ENCODE measurements around the gene PVALEF.
A peak's percentile ranks its signal among the peaks of the same experiment; 100 is the strongest.

The PVALEF gene

DNA sequence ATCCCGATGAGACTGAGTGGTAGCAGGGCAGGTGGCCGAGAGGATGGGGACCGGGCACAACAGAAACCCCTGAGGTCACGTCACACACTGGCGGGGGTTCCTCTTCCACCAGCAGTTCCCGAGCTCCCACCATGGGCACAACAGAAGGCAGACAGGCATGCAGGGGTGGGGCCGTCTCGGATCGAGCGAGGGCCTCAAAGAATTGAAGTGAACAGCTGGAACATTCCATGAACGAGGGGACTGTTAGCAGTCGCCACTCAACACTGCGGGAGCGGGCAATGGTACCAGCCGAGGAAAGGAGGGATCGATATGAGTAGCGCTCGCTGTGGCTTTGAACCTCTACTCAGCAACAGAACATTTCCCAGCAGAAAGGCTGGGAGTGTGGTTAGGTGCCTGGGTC is 52.2 kb downstream of the PVALEF start:
- no peak for DNase-seq (ENCODE audit: low read depth, low spot score)
- TF ChIP-seq YY1 (IDR thresholded peaks at IDR 0.05; ENCODE audit: insufficient read depth, insufficient read length) = no peak
- Histone ChIP-seq H3K27me3 (ENCODE audit: insufficient read depth, insufficient read length) (no peaks in the 10 kb centered on the region), H3K9me3 (ENCODE audit: insufficient read depth, low read length) (no peaks in the 10 kb centered on the region), H3K36me3 (ENCODE audit: insufficient read depth, insufficient read length, low read length) (peaks cover 24% of the 10 kb centered on the region), H3K4me3 (ENCODE audit: insufficient read length, low read depth) (no peak overlapping the region), H3K9ac (ENCODE audit: insufficient read length, low read depth) (no peak overlapping the region), H3K4me1 (ENCODE audit: insufficient read depth, insufficient read length) (peaks cover 16% of the 10 kb centered on the region)

DNA sequence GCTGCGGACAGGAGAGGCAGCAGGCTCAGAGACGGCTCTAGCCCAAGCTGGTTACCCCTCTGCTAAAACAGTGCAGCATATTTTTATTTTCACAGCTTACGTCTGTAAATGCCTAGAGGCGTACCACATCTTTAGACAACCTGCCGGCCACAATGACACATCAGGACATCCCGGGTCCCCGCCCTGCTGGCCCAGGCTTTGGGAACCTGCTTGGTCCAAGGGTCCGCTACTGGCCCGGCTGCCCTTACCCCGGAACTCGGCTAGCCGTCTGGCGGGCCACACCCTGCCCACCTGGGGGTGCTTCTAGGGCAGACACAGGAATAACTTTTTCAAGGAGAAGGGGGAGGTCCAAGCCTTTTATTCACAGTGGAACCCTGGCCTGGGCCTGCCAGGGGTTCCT is 53.2 kb downstream of the PVALEF start:
- H3K9me3 ChIP-seq (ENCODE audit: insufficient read depth, low read length) = no peaks in the 10 kb centered on the region
- peaks cover 16% of the 10 kb centered on the region for H3K4me1 ChIP-seq (ENCODE audit: insufficient read depth, insufficient read length)
- H3K27me3 ChIP-seq (ENCODE audit: insufficient read depth, insufficient read length) = no peaks in the 10 kb centered on the region
- H3K36me3 ChIP-seq (ENCODE audit: insufficient read depth, insufficient read length, low read length) = peaks cover 22% of the 10 kb centered on the region
- no peak for DNase-seq (ENCODE audit: low read depth, low spot score)
- H3K4me3 ChIP-seq (ENCODE audit: insufficient read length, low read depth) = no peak overlapping the region
- peak overlapping the region; percentile 50 for H3K9ac ChIP-seq (ENCODE audit: insufficient read length, low read depth)
- TF ChIP-seq ZNF274 (IDR thresholded peaks at IDR 0.05; ENCODE audit: low read depth, low read length) = no peak
- no peak for TF ChIP-seq SUZ12 (IDR thresholded peaks at IDR 0.05; ENCODE audit: extremely low read depth, insufficient read depth, insufficient read length)
- no peak for TF ChIP-seq YY1 (IDR thresholded peaks at IDR 0.05; ENCODE audit: insufficient read depth, insufficient read length)

DNA sequence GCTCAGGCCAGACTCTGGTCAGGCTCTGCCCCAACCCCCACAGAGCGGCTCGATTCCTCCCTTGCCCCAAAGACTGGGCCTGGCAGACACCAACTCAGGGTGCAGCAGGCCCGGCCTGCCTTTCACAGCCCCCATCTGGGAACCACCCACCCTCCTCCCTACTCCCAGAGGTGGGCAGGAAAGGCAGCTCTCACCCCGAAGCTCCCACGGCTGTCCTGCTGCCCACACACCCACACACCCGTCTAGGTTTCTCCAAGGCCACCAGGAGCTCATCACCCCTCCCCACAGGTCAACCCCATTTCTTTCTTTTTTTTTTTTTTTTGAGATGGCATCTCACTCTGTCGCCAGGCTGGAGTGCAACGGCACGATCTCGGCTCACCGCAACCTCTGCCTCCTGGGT is 53.7 kb downstream of the PVALEF start:
- Histone ChIP-seq H3K9me3 (ENCODE audit: insufficient read depth, low read length) (no peaks in the 10 kb centered on the region), H3K27me3 (ENCODE audit: insufficient read depth, insufficient read length) (no peaks in the 10 kb centered on the region), H3K36me3 (ENCODE audit: insufficient read depth, insufficient read length, low read length) (peaks cover 22% of the 10 kb centered on the region), H3K4me1 (ENCODE audit: insufficient read depth, insufficient read length) (peaks cover 16% of the 10 kb centered on the region), H3K9ac (ENCODE audit: insufficient read length, low read depth) (peak overlapping the region; percentile 50), H3K4me3 (ENCODE audit: insufficient read length, low read depth) (no peak overlapping the region)
- TF ChIP-seq ZNF274 (IDR thresholded peaks at IDR 0.05; ENCODE audit: low read depth, low read length) (no peak), SUZ12 (IDR thresholded peaks at IDR 0.05; ENCODE audit: extremely low read depth, insufficient read depth, insufficient read length) (no peak), YY1 (IDR thresholded peaks at IDR 0.05; ENCODE audit: insufficient read depth, insufficient read length) (no peak)
- DNase-seq (ENCODE audit: low read depth, low spot score) = no peak

DNA sequence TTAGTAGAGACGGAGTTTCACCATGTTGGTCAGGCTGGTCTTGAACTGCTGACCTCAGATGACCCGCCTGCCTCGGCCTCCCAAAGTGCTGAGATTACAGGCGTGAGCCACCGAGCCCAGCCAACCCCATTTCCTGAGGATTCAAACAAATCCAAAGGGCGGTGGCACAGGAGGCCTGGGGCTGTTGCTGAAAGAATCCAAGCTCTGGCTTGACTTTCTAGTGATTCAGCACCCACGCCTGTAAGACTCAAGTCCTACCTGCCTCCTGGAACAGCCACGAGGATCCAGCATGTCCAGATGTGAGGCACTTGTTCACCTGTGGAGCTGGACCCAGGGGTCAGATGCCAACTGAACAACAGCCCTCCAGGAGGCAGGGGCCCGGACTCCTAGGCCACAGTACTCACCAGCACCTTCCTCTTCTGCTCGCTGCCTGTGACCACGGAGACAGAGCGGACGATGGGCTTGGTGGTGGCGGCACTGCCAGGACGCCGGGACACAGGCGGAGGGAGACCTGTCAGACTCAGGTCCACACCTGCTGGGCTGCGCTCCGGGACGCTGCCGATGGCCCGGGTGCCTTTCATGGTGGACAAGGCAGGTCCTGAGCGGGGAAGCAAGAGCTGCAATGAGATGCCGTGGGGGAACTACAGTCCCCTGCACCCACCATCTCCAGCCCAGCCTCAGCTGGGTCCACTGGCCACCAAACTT is 54.3 kb downstream of the PVALEF start:
- peaks cover 22% of the 10 kb centered on the region for H3K36me3 ChIP-seq (ENCODE audit: insufficient read depth, insufficient read length, low read length)
- no peak for DNase-seq (ENCODE audit: low read depth, low spot score)
- TF ChIP-seq YY1 (IDR thresholded peaks at IDR 0.05; ENCODE audit: insufficient read depth, insufficient read length) = no peak
- no peak for TF ChIP-seq SUZ12 (IDR thresholded peaks at IDR 0.05; ENCODE audit: extremely low read depth, insufficient read depth, insufficient read length)
- TF ChIP-seq ZNF274 (IDR thresholded peaks at IDR 0.05; ENCODE audit: low read depth, low read length) = no peak
- H3K9me3 ChIP-seq (ENCODE audit: insufficient read depth, low read length) = no peaks in the 10 kb centered on the region
- H3K27me3 ChIP-seq (ENCODE audit: insufficient read depth, insufficient read length) = no peaks in the 10 kb centered on the region
- H3K4me1 ChIP-seq (ENCODE audit: insufficient read depth, insufficient read length) = peaks cover 16% of the 10 kb centered on the region
- no peak overlapping the region for H3K9ac ChIP-seq (ENCODE audit: insufficient read length, low read depth)
- no peak overlapping the region for H3K4me3 ChIP-seq (ENCODE audit: insufficient read length, low read depth)

DNA sequence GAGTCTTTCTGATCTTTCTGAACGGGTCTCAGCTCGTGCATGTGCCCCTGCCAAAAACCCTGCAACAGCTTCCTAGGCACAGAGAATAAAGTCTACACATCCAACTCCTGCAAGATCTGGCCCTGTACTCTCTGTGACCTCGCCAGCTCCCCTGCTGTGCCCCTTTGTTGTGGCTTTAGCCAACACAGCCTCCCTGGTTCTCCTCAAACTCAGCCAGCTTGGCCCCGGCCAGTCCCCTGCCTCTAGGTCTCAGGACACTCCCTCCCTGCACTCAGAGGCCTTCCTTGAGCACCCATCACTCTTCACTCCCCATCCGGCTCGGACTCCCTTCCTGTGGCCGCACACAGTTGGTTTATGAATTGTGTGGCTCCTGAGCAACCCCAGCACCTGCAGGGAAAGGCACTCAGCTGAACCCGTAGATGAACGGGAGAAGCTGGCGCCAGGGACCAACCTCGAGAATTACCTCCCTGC is 56.1 kb downstream of the PVALEF start:
- peak overlapping the region; percentile 92 for H3K9ac ChIP-seq (ENCODE audit: insufficient read length, low read depth)
- DNase-seq (ENCODE audit: low read depth, low spot score) = no peak

DNA sequence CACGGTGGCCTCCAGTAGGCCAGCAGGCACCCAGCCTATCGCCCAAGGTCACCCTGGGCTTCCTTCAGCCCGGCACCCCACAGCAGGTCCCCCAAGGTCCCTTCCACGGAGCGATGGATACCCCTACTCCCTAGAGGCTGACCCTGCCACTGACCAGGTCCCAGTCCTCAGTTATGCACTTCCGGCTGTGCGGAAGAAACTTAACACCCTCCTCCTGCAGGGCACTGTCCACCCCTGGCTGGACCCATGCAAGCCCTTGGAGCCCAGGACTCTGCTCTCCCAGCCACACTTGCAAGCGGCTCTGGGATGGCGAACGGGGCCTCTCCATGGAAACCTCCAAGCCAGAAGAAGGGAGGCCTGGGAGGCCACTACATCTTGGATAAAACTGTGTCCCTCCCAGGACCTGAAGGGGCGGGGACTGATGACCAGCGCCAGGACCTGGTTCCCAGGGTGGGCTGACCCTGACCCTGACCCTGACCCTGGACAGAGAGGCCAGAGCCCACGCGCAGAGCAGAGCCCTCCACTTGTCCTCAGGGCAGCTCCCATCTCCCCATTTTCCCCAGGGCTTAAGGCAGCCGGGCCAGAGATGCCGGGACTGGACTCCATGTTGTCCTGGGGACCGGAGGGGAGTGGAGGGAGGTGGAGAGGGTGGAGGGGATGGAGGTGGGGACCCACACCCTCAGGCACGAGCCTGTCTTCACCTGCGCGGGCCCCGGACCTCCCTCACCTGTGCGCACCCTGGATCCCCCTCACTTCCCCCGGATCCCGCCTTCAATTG is 56.7 kb downstream of the PVALEF start:
- H3K36me3 ChIP-seq (ENCODE audit: insufficient read depth, insufficient read length, low read length) = peaks cover 14% of the 10 kb centered on the region
- no peaks in the 10 kb centered on the region for H3K27me3 ChIP-seq (ENCODE audit: insufficient read depth, insufficient read length)
- peaks cover 5% of the 10 kb centered on the region for H3K9me3 ChIP-seq (ENCODE audit: insufficient read depth, low read length)
- TF ChIP-seq YY1 (IDR thresholded peaks at IDR 0.05; ENCODE audit: insufficient read depth, insufficient read length) (no peak), SUZ12 (IDR thresholded peaks at IDR 0.05; ENCODE audit: extremely low read depth, insufficient read depth, insufficient read length) (no peak), ZNF274 (IDR thresholded peaks at IDR 0.05; ENCODE audit: low read depth, low read length) (no peak)
- H3K4me3 ChIP-seq (ENCODE audit: insufficient read length, low read depth) = peak overlapping the region; percentile 82
- no peak for DNase-seq (ENCODE audit: low read depth, low spot score)
- H3K4me1 ChIP-seq (ENCODE audit: insufficient read depth, insufficient read length) = peaks cover 16% of the 10 kb centered on the region
- H3K9ac ChIP-seq (ENCODE audit: insufficient read length, low read depth) = peak overlapping the region; percentile 92

More for the DNA sequence above, 56.1 kb downstream of the PVALEF start:
- Histone ChIP-seq H3K27me3 (ENCODE audit: insufficient read depth, insufficient read length) (no peaks in the 10 kb centered on the region), H3K36me3 (ENCODE audit: insufficient read depth, insufficient read length, low read length) (peaks cover 20% of the 10 kb centered on the region), H3K4me3 (ENCODE audit: insufficient read length, low read depth) (peak overlapping the region; percentile 82), H3K9me3 (ENCODE audit: insufficient read depth, low read length) (no peaks in the 10 kb centered on the region), H3K4me1 (ENCODE audit: insufficient read depth, insufficient read length) (peaks cover 16% of the 10 kb centered on the region)
- no peak for TF ChIP-seq YY1 (IDR thresholded peaks at IDR 0.05; ENCODE audit: insufficient read depth, insufficient read length)
- no peak for TF ChIP-seq SUZ12 (IDR thresholded peaks at IDR 0.05; ENCODE audit: extremely low read depth, insufficient read depth, insufficient read length)
- TF ChIP-seq ZNF274 (IDR thresholded peaks at IDR 0.05; ENCODE audit: low read depth, low read length) = no peak

DNA sequence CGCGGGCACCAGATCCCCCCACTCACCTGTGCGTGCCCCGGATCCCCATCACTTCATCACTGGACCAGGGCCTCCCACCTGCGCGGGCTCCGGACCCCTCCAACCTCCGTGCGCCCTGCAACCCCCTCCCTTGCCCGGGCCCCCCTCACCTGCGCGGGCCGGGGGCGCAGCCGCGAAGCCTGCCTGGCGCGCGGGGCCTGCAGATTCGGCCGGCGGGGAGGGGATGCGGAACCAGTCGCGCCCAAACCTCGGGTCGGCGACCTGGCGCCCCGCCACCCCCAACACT is 57.3 kb downstream of the PVALEF start:
- Histone ChIP-seq H3K9ac (ENCODE audit: insufficient read length, low read depth) (peak overlapping the region; percentile 92), H3K4me1 (ENCODE audit: insufficient read depth, insufficient read length) (peaks cover 16% of the 10 kb centered on the region), H3K9me3 (ENCODE audit: insufficient read depth, low read length) (peaks cover 7% of the 10 kb centered on the region), H3K36me3 (ENCODE audit: insufficient read depth, insufficient read length, low read length) (peaks cover 10% of the 10 kb centered on the region), H3K4me3 (ENCODE audit: insufficient read length, low read depth) (peak overlapping the region; percentile 82), H3K27me3 (ENCODE audit: insufficient read depth, insufficient read length) (no peaks in the 10 kb centered on the region)
- TF ChIP-seq SUZ12 (IDR thresholded peaks at IDR 0.05; ENCODE audit: extremely low read depth, insufficient read depth, insufficient read length) (no peak), YY1 (IDR thresholded peaks at IDR 0.05; ENCODE audit: insufficient read depth, insufficient read length) (no peak)
- no peak for DNase-seq (ENCODE audit: low read depth, low spot score)

All from NT2/D1 (cell line).